WTC11 (cell line): Measurements from ENCODE around the gene PDXP. TPM values are rescaled to one million over a fixed set of nuclear protein-coding genes. Genes with fewer than 3 reads are reported as not detected.

Experiments
- ATAC-seq: fragments of 200-7000 bp; cut with Tn5 transposase; 2 replicates; pipeline ENCODE4 v1.10.0; 2021; ENCODE audit warnings: mild to moderate bottlenecking, moderate library complexity
- CTCF ChIA-PET: fragments of 300-600 bp; sonication (Branson Sonifier 250); formaldehyde crosslinking; loops from one replicate; lab custom pipeline; 2021; ENCODE audit warnings: antibody characterized with exemption; lab: Charles Lee
- POLR2A ChIA-PET: fragments of 350-600 bp; sonication (Branson Sonifier 250); formaldehyde crosslinking; loops from one replicate; lab custom pipeline; 2021; ENCODE audit warnings: antibody characterized with exemption; lab: Charles Lee
- DNase-seq: peaks from one replicate; pipeline ENCODE4 v3.0.0; 2021; ENCODE audit warnings: low spot score
- H3K27ac Mint-ChIP-seq: 2 replicates; pipeline ENCODE4 v1.8.0; 2021; ENCODE audit warnings: mixed read lengths
- H3K27me3 Mint-ChIP-seq: 2 replicates; pipeline ENCODE4 v1.8.0; 2021; ENCODE audit warnings: low read depth, mild to moderate bottlenecking, moderate library complexity, mixed read lengths
- H3K36me3 Mint-ChIP-seq: 2 replicates; pipeline ENCODE4 v1.8.0; 2021; ENCODE audit warnings: mixed read lengths
- H3K4me1 Mint-ChIP-seq: 2 replicates; pipeline ENCODE4 v1.8.0; 2022; ENCODE audit warnings: mixed read lengths
- H3K4me3 Mint-ChIP-seq: 2 replicates; pipeline ENCODE4 v1.8.0; 2021; ENCODE audit warnings: mild to moderate bottlenecking, moderate library complexity, mixed read lengths
- H3K9me3 Mint-ChIP-seq: 2 replicates; pipeline ENCODE4 v1.8.0; 2021; ENCODE audit warnings: mixed read lengths
- ARID4B ChIP-seq: sonication (generic); formaldehyde crosslinking; IDR thresholded peaks from 2 replicates; pipeline ENCODE4 v1.8.0; 2023; ENCODE audit warnings: missing genetic modification reagents, mild to moderate bottlenecking, borderline replicate concordance
- ATF1 ChIP-seq: sonication (generic); formaldehyde crosslinking; IDR thresholded peaks from 2 replicates; pipeline ENCODE4 v1.8.1; 2023; ENCODE audit warnings: mild to moderate bottlenecking, moderate library complexity, missing genetic modification reagents
- CREB1 ChIP-seq: sonication (generic); formaldehyde crosslinking; IDR thresholded peaks from 2 replicates; pipeline ENCODE4 v1.8.0; 2023; ENCODE audit warnings: mild to moderate bottlenecking, missing genetic modification reagents
- E2F5 ChIP-seq: sonication (generic); formaldehyde crosslinking; IDR thresholded peaks from 2 replicates; pipeline ENCODE4 v1.8.1; 2022; ENCODE audit warnings: mild to moderate bottlenecking, moderate library complexity, missing genetic modification reagents
- ELF4 ChIP-seq: sonication (generic); formaldehyde crosslinking; IDR thresholded peaks from 2 replicates; pipeline ENCODE4 v1.8.1; 2022; ENCODE audit warnings: low read depth, mild to moderate bottlenecking, moderate library complexity, missing genetic modification reagents
- ESRRA ChIP-seq: sonication (generic); formaldehyde crosslinking; IDR thresholded peaks from 2 replicates; pipeline ENCODE4 v1.8.1; 2022; ENCODE audit warnings: mild to moderate bottlenecking, missing genetic modification reagents, borderline replicate concordance
- FOXP4 ChIP-seq: sonication (generic); formaldehyde crosslinking; IDR thresholded peaks from 2 replicates; pipeline ENCODE4 v1.8.0; 2022; ENCODE audit warnings: mild to moderate bottlenecking, missing genetic modification reagents
- HMGA2 ChIP-seq: fragments of 250-450 bp; sonication (Bioruptor Pico); IDR thresholded peaks from 2 replicates; pipeline ENCODE4 v1.4.0; 2021; ENCODE audit warnings: mild to moderate bottlenecking, moderate library complexity
- IRF1 ChIP-seq: sonication (generic); formaldehyde crosslinking; IDR thresholded peaks from 2 replicates; pipeline ENCODE4 v1.8.0; 2023; ENCODE audit warnings: missing genetic modification reagents
- JAZF1 ChIP-seq: fragments of 250-450 bp; sonication (Bioruptor Pico); IDR thresholded peaks from 2 replicates; pipeline ENCODE4 v1.9.0; 2021; ENCODE audit warnings: moderate library complexity, mild to moderate bottlenecking, inconsistent platforms
- JUN ChIP-seq: sonication (generic); formaldehyde crosslinking; IDR thresholded peaks from 2 replicates; pipeline ENCODE4 v1.8.0; 2023; ENCODE audit warnings: mild to moderate bottlenecking, missing genetic modification reagents
- MXD4 ChIP-seq: fragments of 250-450 bp; sonication (Bioruptor Pico); IDR thresholded peaks from 2 replicates; pipeline ENCODE4 v1.8.0; 2021; ENCODE audit warnings: mild to moderate bottlenecking, moderate library complexity, borderline replicate concordance
- SOX15 ChIP-seq: fragments of 250-450 bp; sonication (Bioruptor Pico); IDR thresholded peaks from 2 replicates; pipeline ENCODE4 v1.9.0; 2021; ENCODE audit warnings: mild to moderate bottlenecking
- STAT6 ChIP-seq: sonication (generic); formaldehyde crosslinking; conservative IDR thresholded peaks from 2 replicates; pipeline ENCODE4 v1.8.1; 2023; ENCODE audit warnings: mild to moderate bottlenecking, low read depth, missing genetic modification reagents, moderate library complexity
- TEAD4 ChIP-seq: sonication (generic); formaldehyde crosslinking; IDR thresholded peaks from 2 replicates; pipeline ENCODE4 v1.8.0; 2022; ENCODE audit warnings: mild to moderate bottlenecking, missing genetic modification reagents
- ZNF232 ChIP-seq: sonication (generic); formaldehyde crosslinking; IDR thresholded peaks from 2 replicates; pipeline ENCODE4 v1.8.0; 2022; ENCODE audit warnings: mild to moderate bottlenecking, missing genetic modification reagents
- ZNF317 ChIP-seq: sonication (generic); formaldehyde crosslinking; IDR thresholded peaks from 2 replicates; pipeline ENCODE4 v1.8.1; 2023; ENCODE audit warnings: low read depth, mild to moderate bottlenecking, moderate library complexity, missing genetic modification reagents, borderline replicate concordance
- ZNF423 ChIP-seq: fragments of 250-450 bp; sonication (Bioruptor Pico); IDR thresholded peaks from 2 replicates; pipeline ENCODE4 v2.1.2; 2022; ENCODE audit warnings: mild to moderate bottlenecking, moderate library complexity
- total RNA-seq: library from RNA; stranded (reverse); gene quantifications from 3 replicates; pipeline ENCODE4 v1.2.3, GENCODE V29; 2021
- TF ChIP-seq, protein P1 (sequence below): fragments of 200-600 bp; IDR thresholded peaks from 2 replicates; pipeline ENCODE4 v1.8.0; 2022; ENCODE audit warnings: antibody characterized with exemption
- TF ChIP-seq, protein P2 (sequence below): sonication (generic); formaldehyde crosslinking; IDR thresholded peaks from 2 replicates; pipeline ENCODE4 v1.8.1; 2022; ENCODE audit warnings: low read depth, missing genetic modification reagents, borderline replicate concordance

PDXP gene
- total RNA-seq, 1 experiment from 2014 or later: 36.1 TPM

DNA sequence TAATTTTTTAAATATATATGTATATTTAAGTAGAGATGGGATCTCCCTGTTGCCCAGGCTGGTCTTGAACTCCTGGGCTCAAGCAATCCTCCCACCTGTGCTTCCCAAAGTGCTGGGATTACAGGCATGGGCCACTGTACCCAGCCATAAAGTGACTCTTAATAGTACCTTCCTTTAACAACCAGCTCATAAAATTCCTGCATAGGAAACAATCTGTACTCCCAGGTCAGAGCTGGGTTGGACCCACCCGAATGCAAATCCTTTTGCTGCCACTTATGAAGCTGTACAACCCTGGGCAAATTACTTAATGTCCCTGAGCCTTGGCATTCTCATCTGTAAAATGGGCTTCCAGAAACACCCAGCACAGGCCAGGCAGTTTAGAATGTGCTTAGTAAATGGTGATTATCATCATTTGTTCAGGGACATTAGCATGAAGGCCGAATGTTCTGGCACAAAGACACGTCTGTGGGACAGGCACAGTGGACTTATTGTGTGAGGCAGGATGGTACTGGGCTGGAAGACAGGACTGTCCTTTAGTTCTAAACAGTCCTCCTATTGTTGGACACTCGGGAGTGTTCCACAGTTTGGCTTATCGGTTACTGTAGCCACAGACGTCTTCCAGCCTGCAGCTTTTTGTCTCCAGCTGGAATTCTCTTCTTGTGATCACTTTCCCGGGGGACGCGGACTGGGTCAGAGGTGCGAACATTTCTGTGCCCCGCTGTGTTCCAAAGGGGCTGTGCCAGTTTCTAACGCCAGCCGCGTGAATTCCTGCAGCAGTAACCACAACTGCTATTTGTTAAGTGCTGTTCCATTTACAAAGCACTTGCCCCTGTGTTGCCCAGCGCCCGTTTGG lies 6.0 kb downstream of the PDXP start (continued):
- TF ChIP-seq STAT6 (CRISPR knock-in tag): no peak
- no peak for TF ChIP-seq ATF1 (CRISPR knock-in tag)
- TF ChIP-seq, protein P1, sequence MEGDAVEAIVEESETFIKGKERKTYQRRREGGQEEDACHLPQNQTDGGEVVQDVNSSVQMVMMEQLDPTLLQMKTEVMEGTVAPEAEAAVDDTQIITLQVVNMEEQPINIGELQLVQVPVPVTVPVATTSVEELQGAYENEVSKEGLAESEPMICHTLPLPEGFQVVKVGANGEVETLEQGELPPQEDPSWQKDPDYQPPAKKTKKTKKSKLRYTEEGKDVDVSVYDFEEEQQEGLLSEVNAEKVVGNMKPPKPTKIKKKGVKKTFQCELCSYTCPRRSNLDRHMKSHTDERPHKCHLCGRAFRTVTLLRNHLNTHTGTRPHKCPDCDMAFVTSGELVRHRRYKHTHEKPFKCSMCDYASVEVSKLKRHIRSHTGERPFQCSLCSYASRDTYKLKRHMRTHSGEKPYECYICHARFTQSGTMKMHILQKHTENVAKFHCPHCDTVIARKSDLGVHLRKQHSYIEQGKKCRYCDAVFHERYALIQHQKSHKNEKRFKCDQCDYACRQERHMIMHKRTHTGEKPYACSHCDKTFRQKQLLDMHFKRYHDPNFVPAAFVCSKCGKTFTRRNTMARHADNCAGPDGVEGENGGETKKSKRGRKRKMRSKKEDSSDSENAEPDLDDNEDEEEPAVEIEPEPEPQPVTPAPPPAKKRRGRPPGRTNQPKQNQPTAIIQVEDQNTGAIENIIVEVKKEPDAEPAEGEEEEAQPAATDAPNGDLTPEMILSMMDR: no peak
- TF ChIP-seq JUN (CRISPR knock-in tag): no peak
- no peak for TF ChIP-seq TEAD4 (CRISPR knock-in tag)
- no peak for TF ChIP-seq HMGA2
- TF ChIP-seq ZNF423 (CRISPR knock-in tag): no peak
- no peak for TF ChIP-seq ESRRA (CRISPR knock-in tag)
- no peak for TF ChIP-seq ZNF232 (CRISPR knock-in tag)
- no peak for TF ChIP-seq ARID4B
- no peak for TF ChIP-seq FOXP4
- no peak for TF ChIP-seq ZNF317 (CRISPR knock-in tag)

DNA sequence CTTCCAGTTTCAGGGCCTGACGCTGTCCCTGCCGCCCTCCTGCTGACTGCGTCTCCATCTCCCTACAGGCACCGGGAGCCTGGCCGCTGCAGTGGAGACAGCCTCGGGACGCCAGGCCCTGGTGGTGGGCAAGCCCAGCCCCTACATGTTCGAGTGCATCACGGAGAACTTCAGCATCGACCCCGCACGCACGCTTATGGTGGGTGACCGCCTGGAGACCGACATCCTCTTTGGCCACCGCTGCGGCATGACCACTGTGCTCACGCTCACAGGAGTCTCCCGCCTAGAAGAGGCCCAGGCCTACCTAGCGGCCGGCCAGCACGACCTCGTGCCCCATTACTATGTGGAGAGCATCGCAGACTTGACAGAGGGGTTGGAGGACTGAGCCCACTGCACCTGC lies 7.0 kb downstream of the PDXP start:
- H3K4me3 Mint-ChIP-seq: no peak overlapping the region
- peaks cover 17% of the 10 kb centered on the region; the same call in 1 of the 2 replicates for H3K36me3 Mint-ChIP-seq
- no peaks in the 10 kb centered on the region for H3K9me3 Mint-ChIP-seq
- H3K4me1 Mint-ChIP-seq: peaks cover 17% of the 10 kb centered on the region
- ATAC-seq: no peak
- CTCF ChIA-PET: no interaction called here
- no peak overlapping the region for H3K27ac Mint-ChIP-seq
- no peaks in the 10 kb centered on the region for H3K27me3 Mint-ChIP-seq
- DNase-seq: no peak
- POLR2A ChIA-PET: no interaction called here
- TF ChIP-seq, protein P2, sequence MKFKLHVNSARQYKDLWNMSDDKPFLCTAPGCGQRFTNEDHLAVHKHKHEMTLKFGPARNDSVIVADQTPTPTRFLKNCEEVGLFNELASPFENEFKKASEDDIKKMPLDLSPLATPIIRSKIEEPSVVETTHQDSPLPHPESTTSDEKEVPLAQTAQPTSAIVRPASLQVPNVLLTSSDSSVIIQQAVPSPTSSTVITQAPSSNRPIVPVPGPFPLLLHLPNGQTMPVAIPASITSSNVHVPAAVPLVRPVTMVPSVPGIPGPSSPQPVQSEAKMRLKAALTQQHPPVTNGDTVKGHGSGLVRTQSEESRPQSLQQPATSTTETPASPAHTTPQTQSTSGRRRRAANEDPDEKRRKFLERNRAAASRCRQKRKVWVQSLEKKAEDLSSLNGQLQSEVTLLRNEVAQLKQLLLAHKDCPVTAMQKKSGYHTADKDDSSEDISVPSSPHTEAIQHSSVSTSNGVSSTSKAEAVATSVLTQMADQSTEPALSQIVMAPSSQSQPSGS (CRISPR knock-in tag): no peak
- no peak for TF ChIP-seq TEAD4 (CRISPR knock-in tag)
- TF ChIP-seq IRF1 (CRISPR knock-in tag): no peak
- TF ChIP-seq ZNF232 (CRISPR knock-in tag): no peak
- no peak for TF ChIP-seq ELF4 (CRISPR knock-in tag)
- no peak for TF ChIP-seq JAZF1 (CRISPR knock-in tag)
- TF ChIP-seq SOX15 (CRISPR knock-in tag): no peak
- no peak for TF ChIP-seq MXD4 (CRISPR knock-in tag)
- TF ChIP-seq CREB1: no peak
- no peak for TF ChIP-seq E2F5 (CRISPR knock-in tag)
